GM19239 (cell line): ENCODE measurements around the gene MOGAT3.
A peak's percentile ranks its signal among the peaks of the same experiment; 100 is the strongest.
"Not testable (repeated sequence)": the region's sequence is repeated elsewhere in the genome, so short reads cannot be mapped to it uniquely, and the experiment has no call there.

Experiments
- DNase-seq: peaks from one replicate; pipeline ENCODE4 v3.0.0; 2011; ENCODE audit warnings: low spot score; ENCODE audit not compliant: insufficient read length
- FAIRE-seq: peaks from 2 replicates; lab custom pipeline; 2011; peaks lifted over from hg19 to GRCh38; lab: Jason Lieb, UNC

Gene MOGAT3

DNA sequence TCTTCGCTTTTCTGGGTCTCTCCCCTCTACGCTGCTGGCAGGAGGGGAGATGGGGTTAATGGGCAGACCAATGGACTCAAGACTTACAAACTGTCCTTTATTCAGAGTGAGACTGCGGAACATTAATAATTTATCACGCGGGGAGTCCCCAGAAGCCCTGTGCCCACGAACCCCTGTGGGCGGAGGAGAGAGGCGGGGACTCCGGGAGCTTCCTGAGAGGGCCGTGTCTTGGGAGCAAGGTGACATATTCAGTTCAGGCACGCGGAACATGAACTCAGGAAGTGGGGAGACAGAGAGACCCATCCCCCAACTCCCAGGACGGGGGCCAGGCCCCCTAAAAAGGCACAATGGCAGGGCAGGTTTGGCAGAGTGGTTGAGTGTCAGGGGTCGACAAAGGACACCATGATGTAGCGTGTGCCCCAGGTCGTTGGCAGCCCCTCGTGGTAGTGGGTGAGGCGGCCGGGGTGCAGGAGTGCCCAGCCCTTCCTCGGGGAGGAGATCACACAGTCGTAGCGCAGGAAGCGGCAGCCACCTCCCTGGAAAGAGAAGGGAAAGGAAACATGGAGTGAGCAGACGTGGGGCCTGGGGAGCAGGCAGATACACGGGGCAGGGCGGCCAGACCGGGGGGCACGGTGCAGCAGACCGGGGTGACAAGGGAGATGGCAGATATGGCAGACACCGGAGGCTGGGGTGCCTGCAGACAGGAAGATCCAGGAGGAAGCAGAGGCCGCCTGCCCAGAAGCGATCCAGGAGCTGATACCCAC is 5.2 kb upstream of the MOGAT3 start:
- no peak for FAIRE-seq

DNA sequence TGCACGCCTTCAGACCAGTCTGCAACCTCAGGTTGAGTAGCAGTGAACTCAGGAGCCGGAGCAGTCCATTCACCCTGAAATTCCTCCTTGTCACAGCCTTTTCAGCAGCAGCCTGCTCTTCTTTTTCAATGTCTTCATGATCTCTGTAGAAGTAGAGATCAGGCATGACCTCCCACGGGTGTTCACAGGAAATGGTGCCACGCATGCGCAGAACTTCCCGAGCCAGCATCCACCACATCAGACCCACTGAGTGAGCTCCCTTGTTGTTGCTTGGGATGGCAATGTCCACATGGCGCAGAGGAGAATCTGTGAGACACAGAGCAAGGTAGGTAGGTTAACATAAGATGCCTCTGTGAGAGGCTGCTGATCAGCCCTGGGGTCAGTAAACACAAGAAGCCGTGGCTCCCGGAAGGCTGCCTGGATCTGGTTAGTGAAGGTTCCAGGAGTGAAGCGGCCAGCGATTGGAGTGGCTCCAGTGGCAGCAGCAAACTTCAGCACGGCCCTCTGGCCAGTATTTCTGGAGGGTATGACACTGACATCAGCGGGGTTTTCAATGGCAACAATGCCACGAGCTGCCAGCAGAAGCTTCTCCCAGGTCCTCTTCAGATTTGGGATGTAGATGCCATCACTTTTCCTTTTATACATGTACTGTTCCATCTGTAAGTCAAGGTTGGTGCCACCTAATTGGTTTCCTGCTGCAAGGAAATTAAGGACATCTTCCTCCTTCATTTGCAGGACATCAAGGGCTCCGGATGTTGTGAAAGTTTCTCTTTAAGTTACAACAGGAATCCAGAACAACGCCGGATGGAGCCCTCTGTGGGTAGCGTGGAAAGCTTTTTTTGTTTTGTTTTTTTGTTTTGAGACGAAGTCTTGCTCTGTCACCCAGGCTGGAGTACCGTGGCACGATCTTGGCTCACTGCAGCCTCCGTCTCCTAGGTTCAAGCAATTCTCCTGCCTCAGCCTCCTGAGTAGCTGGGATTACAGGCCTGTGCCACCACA is 3.2 kb upstream of the MOGAT3 start:
- DNase-seq = not testable (repeated sequence)
- peak; percentile 64 for FAIRE-seq

More for the DNA sequence above, 5.2 kb upstream of the MOGAT3 start:
- DNase-seq = no peak

DNA sequence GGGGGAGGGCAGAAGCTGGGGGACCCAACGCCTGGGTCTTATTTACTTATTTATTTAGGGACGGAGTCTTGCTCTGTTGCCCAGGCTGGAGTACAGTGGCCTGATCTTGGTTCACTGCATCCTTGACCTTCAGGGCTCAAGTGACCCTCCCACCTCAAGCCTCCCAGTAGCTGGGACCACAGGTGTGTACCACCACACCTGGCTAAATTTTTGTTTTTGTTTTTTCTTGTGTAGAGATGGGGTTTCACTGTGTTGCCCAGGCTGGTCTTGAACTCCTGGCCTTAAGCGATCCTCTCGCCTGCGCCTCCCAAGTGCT is 1.7 kb upstream of the MOGAT3 start:
- no peak for FAIRE-seq
- DNase-seq = no peak

GRCh38 chr7:101201695-101202602 is 1.1 kb upstream of the MOGAT3 start:
- DNase-seq (no peak), FAIRE-seq (no peak)

DNA sequence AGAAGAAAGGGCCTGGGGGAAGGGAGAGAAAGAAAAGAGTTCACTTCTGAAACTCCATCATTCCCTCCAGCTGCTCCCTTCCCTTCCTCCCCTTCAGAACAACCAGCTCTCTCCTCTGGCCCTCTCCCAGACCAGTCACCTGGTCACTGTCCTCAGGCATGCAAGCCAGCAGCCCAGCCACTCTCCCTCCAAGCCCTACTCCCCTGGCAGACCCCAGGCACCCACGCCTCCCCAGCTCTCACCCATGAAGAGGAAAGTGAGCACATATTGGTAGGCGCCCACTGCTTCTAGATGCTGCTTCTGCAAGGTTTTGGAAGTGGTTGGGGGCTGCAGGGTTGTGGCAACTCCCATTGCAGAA is 353 bp downstream of the MOGAT3 start:
- DNase-seq = no peak
- FAIRE-seq = no peak

DNA sequence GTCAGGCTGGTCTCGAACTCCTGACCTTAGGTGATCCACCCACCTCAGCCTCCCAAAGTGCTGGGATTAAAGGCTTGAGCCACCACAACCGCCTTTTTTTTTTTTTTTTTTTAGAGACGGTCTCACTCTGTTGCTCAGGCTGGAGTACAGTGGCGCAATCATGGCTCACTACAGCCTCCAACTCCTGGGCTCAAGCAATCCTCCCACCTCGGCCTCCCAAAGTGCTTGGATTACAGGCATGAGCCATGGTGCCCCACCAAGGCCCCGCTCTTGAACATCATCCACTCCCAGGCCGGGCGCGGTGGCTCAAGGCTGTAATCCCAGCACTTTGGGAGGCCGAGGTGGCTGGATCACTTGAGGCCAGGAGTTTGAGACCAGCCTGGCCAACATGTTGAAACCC is 1.3 kb downstream of the MOGAT3 start:
- DNase-seq, FAIRE-seq: not testable (repeated sequence)

GRCh38 chr7:101198476-101198875 is 2.4 kb downstream of the MOGAT3 start:
- no peak for FAIRE-seq
- no peak for DNase-seq

DNA sequence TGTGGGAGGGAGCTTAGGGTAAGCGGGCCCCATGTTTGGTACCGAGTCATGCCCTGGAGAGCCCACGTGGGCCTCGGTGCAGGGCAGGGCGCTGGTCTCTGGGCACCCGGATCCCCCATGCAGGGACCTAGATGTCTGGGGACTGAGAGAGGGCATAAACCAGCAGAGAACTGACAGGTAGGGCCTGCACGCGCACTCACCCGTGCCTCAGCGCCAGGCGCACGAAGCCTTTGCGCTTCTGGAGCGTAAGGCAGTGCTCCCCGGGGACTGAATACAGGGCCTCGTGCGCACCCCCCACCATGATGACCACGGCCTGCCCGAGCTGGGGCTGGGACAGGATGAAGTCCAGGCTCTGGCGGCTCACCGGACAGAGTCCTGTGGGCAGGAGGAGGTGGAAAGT is 2.8 kb downstream of the MOGAT3 start:
- FAIRE-seq = no peak
- DNase-seq = no peak

DNA sequence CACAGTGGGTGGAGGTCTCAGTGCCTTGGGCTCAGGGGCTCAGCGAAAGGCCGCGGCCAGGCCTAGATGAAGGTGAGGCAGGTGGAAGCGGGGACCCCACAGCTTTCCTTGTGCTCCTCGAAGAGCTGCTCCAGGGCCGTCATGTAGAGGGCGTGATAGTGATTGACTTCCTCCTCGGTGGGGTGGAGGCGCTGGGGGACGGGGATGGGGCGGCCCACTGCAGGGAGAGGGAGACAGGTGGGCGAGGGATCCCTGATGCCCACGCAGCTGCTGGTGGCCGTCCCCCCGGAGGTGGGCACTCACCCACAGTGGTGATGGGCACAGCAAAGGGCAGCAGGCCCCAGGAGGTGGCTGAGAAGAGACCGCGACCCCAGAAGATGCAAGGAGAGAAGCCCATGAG is 5.0 kb downstream of the MOGAT3 start:
- no peak for FAIRE-seq
- DNase-seq = no peak

DNA sequence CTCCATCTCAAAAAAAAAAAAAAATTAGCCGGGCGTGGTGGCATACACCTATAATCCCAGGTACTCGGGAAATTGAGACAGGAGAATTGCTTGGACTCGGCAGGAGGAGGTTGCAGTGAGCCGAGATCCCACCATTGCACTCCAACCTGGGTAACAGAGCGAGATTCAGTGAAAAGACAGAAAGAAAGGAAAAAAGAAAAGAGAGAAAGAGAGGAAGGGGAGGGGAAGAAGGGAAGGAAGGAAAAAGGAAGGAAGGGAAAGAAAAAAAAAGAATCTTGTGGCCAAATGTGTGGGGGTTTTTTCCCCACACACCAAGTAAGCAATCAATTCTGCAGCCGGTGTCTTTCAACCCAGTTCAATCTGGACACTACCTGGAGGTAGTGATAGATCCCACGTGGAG is 11.7 kb downstream of the MOGAT3 start:
- DNase-seq = no peak
- FAIRE-seq = no peak

- DNase-seq = no peak
- FAIRE-seq = no peak
Observed at GRCh38 chr7:101186844-101187428, 13.9 kb downstream of the MOGAT3 start.

DNA sequence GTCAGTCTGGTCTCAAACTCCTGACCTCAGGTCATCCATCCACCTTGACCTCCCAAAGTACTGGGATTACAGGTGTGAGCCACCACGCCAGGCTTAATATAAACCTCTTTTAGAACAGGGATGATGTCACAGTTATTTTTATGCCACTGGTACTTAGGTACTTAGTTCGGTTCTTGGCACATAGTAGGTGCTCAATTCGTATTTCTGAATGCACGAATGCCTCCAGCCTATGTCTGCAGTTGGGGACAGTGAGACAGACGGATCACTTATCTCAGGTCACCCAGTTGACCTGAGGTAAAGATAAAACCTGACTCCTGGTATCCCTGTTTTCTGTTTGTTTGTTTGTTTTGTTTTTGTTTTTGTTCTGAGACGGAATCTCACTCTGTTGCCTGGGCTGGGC is 14.6 kb downstream of the MOGAT3 start:
- no peak for FAIRE-seq
- DNase-seq = no peak

- no peak for FAIRE-seq
Observed at GRCh38 chr7:101185258-101185839, 15.5 kb downstream of the MOGAT3 start.

GRCh38 chr7:101180130-101180755 is 20.6 kb downstream of the MOGAT3 start, which contains the start of gene NAT16:
TSS of gene NAT16 (minus strand) at chr7:101180293. CDS start at chr7:101174807, 5,486 bp downstream.
- no peak for DNase-seq

More at GRCh38 chr7:101185258-101185839, 15.5 kb downstream of the MOGAT3 start:
- DNase-seq = no peak

DNA sequence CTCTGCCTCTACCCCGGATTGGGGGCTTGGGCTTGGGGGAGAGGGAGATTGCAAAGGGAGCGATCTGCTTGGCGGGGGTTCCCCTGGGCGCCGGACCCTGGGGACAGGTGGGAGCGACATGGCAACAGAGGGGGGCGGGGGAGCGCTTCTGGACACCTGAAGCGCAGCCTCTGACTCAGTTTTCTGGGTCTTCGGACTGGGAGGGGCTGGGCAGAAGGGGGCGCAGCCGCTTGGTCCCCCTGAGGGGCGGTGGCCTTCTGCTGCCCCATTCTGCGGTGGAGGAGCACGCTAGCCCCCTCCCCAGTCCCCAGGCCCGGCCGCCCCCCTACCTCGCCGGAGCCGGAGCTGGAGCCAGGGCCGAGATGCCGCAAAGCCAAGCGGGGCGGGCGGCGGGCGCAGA is 21.1 kb downstream of the MOGAT3 start:
- no peak for DNase-seq
- FAIRE-seq = no peak

More at GRCh38 chr7:101180130-101180755, 20.6 kb downstream of the MOGAT3 start, which contains the start of gene NAT16:
- no peak for FAIRE-seq

GRCh38 chr7:101179117-101179516 is 21.7 kb downstream of the MOGAT3 start:
- DNase-seq (no peak), FAIRE-seq (no peak)

GRCh38 chr7:101177644-101178043 is 23.2 kb downstream of the MOGAT3 start:
- FAIRE-seq = no peak
- DNase-seq = no peak

- FAIRE-seq (no peak), DNase-seq (no peak)
Observed at GRCh38 chr7:101175664-101176063, 25.2 kb downstream of the MOGAT3 start.

GRCh38 chr7:101174322-101174854 is 26.4 kb downstream of the MOGAT3 start:
- no peak for FAIRE-seq
- DNase-seq = no peak
